Transverse colon (tissue), 4 donors: Measurements from ENCODE around the gene NAA15.
"Not testable (repeated sequence)": the region's sequence is repeated elsewhere in the genome, so short reads cannot be mapped to it uniquely, and the experiment has no call there.

ENCODE experiments used
- POLR2A ChIP-seq: fragments of 450-650 bp; IDR thresholded peaks from one replicate; pipeline ENCODE4 v1.6.1; 2016; ENCODE audit warnings: antibody characterized with exemption, mild to moderate bottlenecking, moderate library complexity
- POLR2AphosphoS5 ChIP-seq, 3 donors: sonication (generic); formaldehyde crosslinking; IDR thresholded peaks; one replicate each; pipeline ENCODE4 v1.6.1; 2016; ENCODE audit warnings: antibody characterized with exemption in 3 of 3
- TF ChIP-seq, protein P1 (sequence below), 5 experiments: fragments of 200-600 bp in 3 of 5; fragments of 450-650 bp in 2 of 5; sonication (generic) in 3 of 5; IDR thresholded peaks; 1 replicate in 2 of 5; 2 replicates in 3 of 5; pipeline ENCODE4 v1.5.1; 2016 to 2017; ENCODE audit warnings: antibody characterized with exemption in 5 of 5, inconsistent platforms in 3 of 5, mild to moderate bottlenecking in 2 of 5, moderate library complexity in 1 of 5

DNA sequence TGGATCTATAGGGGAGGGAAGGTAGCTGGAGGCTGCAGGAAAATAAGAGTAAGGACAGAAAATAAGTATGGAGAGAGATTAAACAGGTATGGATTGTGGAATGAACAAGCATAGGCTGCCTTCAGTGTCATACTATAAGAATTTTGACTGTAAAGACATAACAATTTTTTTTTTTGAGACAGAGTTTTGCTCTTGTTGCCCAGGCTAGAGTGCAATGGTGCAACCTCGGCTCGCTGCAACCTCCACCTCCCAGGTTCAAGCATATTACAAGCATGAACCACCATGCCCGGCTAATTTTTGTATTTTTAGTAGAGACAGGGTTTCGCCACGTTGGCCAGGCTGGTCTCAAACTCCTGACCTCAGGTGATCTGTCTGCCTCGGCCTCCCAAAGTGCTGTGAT, 45.7 kb upstream of the NAA15 start:
- TF ChIP-seq, protein P1, sequence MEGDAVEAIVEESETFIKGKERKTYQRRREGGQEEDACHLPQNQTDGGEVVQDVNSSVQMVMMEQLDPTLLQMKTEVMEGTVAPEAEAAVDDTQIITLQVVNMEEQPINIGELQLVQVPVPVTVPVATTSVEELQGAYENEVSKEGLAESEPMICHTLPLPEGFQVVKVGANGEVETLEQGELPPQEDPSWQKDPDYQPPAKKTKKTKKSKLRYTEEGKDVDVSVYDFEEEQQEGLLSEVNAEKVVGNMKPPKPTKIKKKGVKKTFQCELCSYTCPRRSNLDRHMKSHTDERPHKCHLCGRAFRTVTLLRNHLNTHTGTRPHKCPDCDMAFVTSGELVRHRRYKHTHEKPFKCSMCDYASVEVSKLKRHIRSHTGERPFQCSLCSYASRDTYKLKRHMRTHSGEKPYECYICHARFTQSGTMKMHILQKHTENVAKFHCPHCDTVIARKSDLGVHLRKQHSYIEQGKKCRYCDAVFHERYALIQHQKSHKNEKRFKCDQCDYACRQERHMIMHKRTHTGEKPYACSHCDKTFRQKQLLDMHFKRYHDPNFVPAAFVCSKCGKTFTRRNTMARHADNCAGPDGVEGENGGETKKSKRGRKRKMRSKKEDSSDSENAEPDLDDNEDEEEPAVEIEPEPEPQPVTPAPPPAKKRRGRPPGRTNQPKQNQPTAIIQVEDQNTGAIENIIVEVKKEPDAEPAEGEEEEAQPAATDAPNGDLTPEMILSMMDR (IDR thresholded peaks at IDR 0.05): not testable (repeated sequence)
- TF ChIP-seq POLR2AphosphoS5 (IDR thresholded peaks at IDR 0.05); POLR2A: not testable (repeated sequence)
